ENCODE measurements around the gene ATR. TPM values are rescaled to one million over a fixed set of nuclear protein-coding genes. Genes with fewer than 3 reads are reported as not detected.

ATR gene
- total RNA-seq, 2 donors from 2014 or later = 45.8 to 65.5 TPM

Other genes starting within 250 kb of the ATR start
- gene XRN1, start 130.7 kb downstream of the ATR start, total RNA-seq = 10 to 100 TPM; 73.2 to 86.8 TPM
- 1 to 10 TPM; 4.0 to 5.5 TPM for gene PLS1, start 17.7 kb upstream of the ATR start, total RNA-seq
- gene TRPC1, start 145.3 kb upstream of the ATR start, total RNA-seq = 1 to 10 TPM in 1 of 2 donors, under 1 TPM in 1; 0.29 to 1.8 TPM

Data from natural killer cell treated with Interleukin-12 subunit alpha and Interleukin-12 subunit beta and Interleukin-15 and Interleukin-18, amount 100 ng/mL, for 72 hours (primary cell).